ENCODE data around the gene ZNF331.

ZNF331 gene

GRCh38 chr19:53580871-53581835 lies 43.2 kb downstream of the ZNF331 start:
- H3F3A ChIP-seq (ENCODE audit: low read depth): no peaks in the 10 kb centered on the region
- peaks cover 22% of the 10 kb centered on the region; the same call in 1 of the 2 replicates for H3K9me3 ChIP-seq (ENCODE audit: insufficient read depth, low read depth, low read length)
- H3K27me3 ChIP-seq (ENCODE audit: insufficient read depth, low read length, poor library complexity, severe bottlenecking): no peaks in the 10 kb centered on the region
- H4K20me1 ChIP-seq (ENCODE audit: insufficient read depth, low read length, poor library complexity, severe bottlenecking): no peaks in the 10 kb centered on the region
- H3K79me2 ChIP-seq (ENCODE audit: insufficient read depth, low read length): no peaks in the 10 kb centered on the region
- H3K9ac ChIP-seq (ENCODE audit: low read depth, low read length, poor library complexity, severe bottlenecking): no peak overlapping the region
- peaks cover 20% of the 10 kb centered on the region; the same call in 1 of the 2 replicates for H3K36me3 ChIP-seq (ENCODE audit: insufficient read depth, low read length)
- no peak overlapping the region for H3K4me3 ChIP-seq (ENCODE audit: low read length, poor library complexity, severe bottlenecking)
- no peaks in the 10 kb centered on the region for H3K4me1 ChIP-seq (ENCODE audit: insufficient read depth, low read length, poor library complexity, severe bottlenecking)
- no peak overlapping the region for H3K4me2 ChIP-seq (ENCODE audit: low read depth, low read length, poor library complexity, severe bottlenecking)
- H3K9me2 ChIP-seq (replicated peaks; ENCODE audit: low read depth, low read length): no peaks in the 10 kb centered on the region
- TF ChIP-seq EZH2phosphoT487 (IDR thresholded peaks at IDR 0.05; ENCODE audit: borderline replicate concordance) (no peak), CTCF (conservative IDR thresholded peaks at IDR 0.05; ENCODE audit: low read length) (no peak)
- no peak overlapping the region for H2AFZ ChIP-seq (ENCODE audit: low read length)

GRCh38 chr19:53581871-53582279 lies 43.9 kb downstream of the ZNF331 start:
- Histone ChIP-seq H3K27me3 (ENCODE audit: insufficient read depth, low read length, poor library complexity, severe bottlenecking) (no peaks in the 10 kb centered on the region), H3K9me3 (ENCODE audit: insufficient read depth, low read depth, low read length) (peaks cover 16% of the 10 kb centered on the region; the same call in 1 of the 2 replicates), H3K36me3 (ENCODE audit: insufficient read depth, low read length) (peaks cover 13% of the 10 kb centered on the region; the same call in 1 of the 2 replicates)

GRCh38 chr19:53583181-53583580 lies 45.2 kb downstream of the ZNF331 start:
- Histone ChIP-seq H3K36me3 (ENCODE audit: insufficient read depth, low read length) (no peaks in the 10 kb centered on the region), H3K79me2 (ENCODE audit: insufficient read depth, low read length) (no peaks in the 10 kb centered on the region), H3K9me2 (replicated peaks; ENCODE audit: low read depth, low read length) (no peaks in the 10 kb centered on the region), H3K9me3 (ENCODE audit: insufficient read depth, low read depth, low read length) (peaks cover 3% of the 10 kb centered on the region; the same call in 1 of the 2 replicates), H3K4me2 (ENCODE audit: low read depth, low read length, poor library complexity, severe bottlenecking) (no peak overlapping the region), H3K4me3 (ENCODE audit: low read length, poor library complexity, severe bottlenecking) (no peak overlapping the region), H2AFZ (ENCODE audit: low read length) (no peak overlapping the region), H3F3A (ENCODE audit: low read depth) (no peaks in the 10 kb centered on the region), H4K20me1 (ENCODE audit: insufficient read depth, low read length, poor library complexity, severe bottlenecking) (no peaks in the 10 kb centered on the region), H3K9ac (ENCODE audit: low read depth, low read length, poor library complexity, severe bottlenecking) (no peak overlapping the region), H3K27me3 (ENCODE audit: insufficient read depth, low read length, poor library complexity, severe bottlenecking) (no peaks in the 10 kb centered on the region), H3K4me1 (ENCODE audit: insufficient read depth, low read length, poor library complexity, severe bottlenecking) (no peaks in the 10 kb centered on the region)
- TF ChIP-seq EZH2phosphoT487 (IDR thresholded peaks at IDR 0.05; ENCODE audit: borderline replicate concordance) (no peak), CTCF (conservative IDR thresholded peaks at IDR 0.05; ENCODE audit: low read length) (no peak)

More at GRCh38 chr19:53581871-53582279, 43.9 kb downstream of the ZNF331 start:
- no peaks in the 10 kb centered on the region for H3K9me2 ChIP-seq (replicated peaks; ENCODE audit: low read depth, low read length)
- H2AFZ ChIP-seq (ENCODE audit: low read length): no peak overlapping the region
- no peaks in the 10 kb centered on the region for H3K4me1 ChIP-seq (ENCODE audit: insufficient read depth, low read length, poor library complexity, severe bottlenecking)
- no peaks in the 10 kb centered on the region for H4K20me1 ChIP-seq (ENCODE audit: insufficient read depth, low read length, poor library complexity, severe bottlenecking)
- H3K9ac ChIP-seq (ENCODE audit: low read depth, low read length, poor library complexity, severe bottlenecking): no peak overlapping the region
- H3K4me2 ChIP-seq (ENCODE audit: low read depth, low read length, poor library complexity, severe bottlenecking): no peak overlapping the region
- TF ChIP-seq CTCF (conservative IDR thresholded peaks at IDR 0.05; ENCODE audit: low read length): no peak
- no peak for TF ChIP-seq EZH2phosphoT487 (IDR thresholded peaks at IDR 0.05; ENCODE audit: borderline replicate concordance)
- no peak overlapping the region for H3K4me3 ChIP-seq (ENCODE audit: low read length, poor library complexity, severe bottlenecking)
- no peaks in the 10 kb centered on the region for H3K79me2 ChIP-seq (ENCODE audit: insufficient read depth, low read length)
- H3F3A ChIP-seq (ENCODE audit: low read depth): no peaks in the 10 kb centered on the region

Measured in Loucy (cell line).